K562 (cell line): ENCODE results near the gene ERP27. TPM values are rescaled to one million over a fixed set of nuclear protein-coding genes. Genes with fewer than 3 reads are reported as not detected.

Experiments
- ATAC-seq: fragments of 200-7000 bp; cut with Tn5 transposase; 3 replicates; pipeline ENCODE4 v1.9.1; 2020; ENCODE audit warnings: moderate library complexity
- BruUV-seq: library from RNA; stranded (reverse); fragments of 400-500 nt; replicated peaks from 2 replicates; lab custom pipeline; 2021; lab: Mats Ljungman, UMichigan
- CTCF ChIA-PET: fragments of 300-600 bp; formaldehyde crosslinking; extraction: SDS; loops from one replicate; lab custom pipeline; 2021; ENCODE audit warnings: low intra/inter-chr PET ratio; lab: Yijun Ruan, JAX
- POLR2A ChIA-PET: fragments of 300-600, 350-650 bp; sonication (Branson Sonifier 250); formaldehyde crosslinking; extraction: SDS; loops from one replicate; lab custom pipeline; 2021; ENCODE audit warnings: antibody characterized with exemption, inconsistent platforms; lab: Yijun Ruan, JAX
- DNase-seq, 4 experiments: peaks; one replicate each; pipeline versions ENCODE4 v3.0.0 to v3.0.0-alpha.2; 2011 to 2018; ENCODE audit warnings: low spot score in 3 of 4, mixed read lengths in 3 of 4; ENCODE audit errors: extremely low read depth in 1 of 4
- FAIRE-seq: peaks from 2 replicates; lab custom pipeline; 2011; peaks lifted over from hg19 to GRCh38; lab: Jason Lieb, UNC
- H2AFZ ChIP-seq: 2 replicates; pipeline ENCODE4 v1.6.0; 2011; ENCODE audit warnings: low read depth, low read length, control low read depth, inconsistent platforms
- H3K27ac ChIP-seq: fragments of 200-600 bp; 3 replicates; pipeline ENCODE4 v1.8.0; 2011; ENCODE audit warnings: low read depth, mild to moderate bottlenecking, control low read depth, inconsistent platforms, low read length, moderate library complexity, mixed read lengths; ENCODE audit errors: extremely low read depth
- H3K27me3 ChIP-seq, 2 experiments: fragments of 300-600 bp in 1 of 2; 2 replicates in 1 of 2; 3 replicates in 1 of 2; pipeline versions ENCODE4 v1.6.0 to v1.8.0; 2011; ENCODE audit warnings: inconsistent platforms in 2 of 2, low read length in 2 of 2, mild to moderate bottlenecking in 1 of 2, mixed read lengths in 1 of 2, moderate library complexity in 1 of 2; ENCODE audit not compliant: control insufficient read depth in 2 of 2, insufficient read depth in 2 of 2
- H3K36me3 ChIP-seq: fragments of 300-600 bp; 3 replicates; pipeline ENCODE4 v1.8.0; 2011; ENCODE audit warnings: mild to moderate bottlenecking, low read length, inconsistent platforms; ENCODE audit not compliant: control insufficient read depth, insufficient read depth
- H3K4me1 ChIP-seq, 2 experiments: fragments of 200-600 bp in 1 of 2; replicated peaks in 1 of 2; 2 replicates in 1 of 2; 3 replicates in 1 of 2; pipeline versions ENCODE4 v1.5.1 to v1.8.0; 2011; ENCODE audit warnings: inconsistent platforms in 2 of 2, low read length in 2 of 2, mild to moderate bottlenecking in 1 of 2, mixed read lengths in 1 of 2, moderate library complexity in 1 of 2; ENCODE audit not compliant: control insufficient read depth in 2 of 2, insufficient read depth in 2 of 2
- H3K4me2 ChIP-seq: 2 replicates; pipeline ENCODE4 v1.6.1; 2011; ENCODE audit warnings: low read length, control low read depth, inconsistent platforms, mixed read lengths; ENCODE audit not compliant: insufficient read depth
- H3K4me3 ChIP-seq: fragments of 200-600 bp; sonication (generic), shearing (Covaris generic); 2 replicates; pipeline ENCODE4 v1.5.1; 2016; ENCODE audit warnings: control low read depth, inconsistent platforms
- H3K79me2 ChIP-seq: fragments of 200-600 bp; 3 replicates; pipeline ENCODE4 v1.8.0; 2011; ENCODE audit warnings: low read length, inconsistent platforms; ENCODE audit not compliant: control insufficient read depth, insufficient read depth
- H3K9ac ChIP-seq, 2 experiments: 2 replicates each; pipeline versions ENCODE4 v1.6.0 to v1.6.1; 2011; ENCODE audit warnings: low read depth in 2 of 2, low read length in 2 of 2, control low read depth in 1 of 2, inconsistent platforms in 1 of 2, mild to moderate bottlenecking in 1 of 2, mixed read lengths in 1 of 2; ENCODE audit not compliant: insufficient read depth in 1 of 2
- H3K9me1 ChIP-seq: one replicate; pipeline ENCODE4 v1.6.0; 2011; ENCODE audit warnings: inconsistent platforms, mild to moderate bottlenecking, low read length, moderate library complexity; ENCODE audit not compliant: control insufficient read depth, insufficient read depth
- H3K9me3 ChIP-seq: replicated peaks from 2 replicates; pipeline ENCODE4 v1.5.1; 2011; ENCODE audit warnings: low read depth, low read length, inconsistent platforms; ENCODE audit not compliant: control insufficient read depth, insufficient read depth
- H4K20me1 ChIP-seq: replicated peaks from 2 replicates; pipeline ENCODE4 v1.6.1; 2011; ENCODE audit warnings: low read length, inconsistent platforms, mixed read lengths; ENCODE audit not compliant: control insufficient read depth, insufficient read depth
- GTF2A2 ChIP-seq: IDR thresholded peaks from 2 replicates; pipeline ENCODE4 v1.6.1; 2016; ENCODE audit warnings: mild to moderate bottlenecking, missing genetic modification characterization, missing compliant biosample characterization
- KLF1 ChIP-seq: fragments of 450-650 bp; IDR thresholded peaks from 2 replicates; pipeline ENCODE4 v1.6.1; 2016; ENCODE audit warnings: missing genetic modification characterization, missing compliant biosample characterization
- MCM7 ChIP-seq, 2 experiments: fragments of 450-650 bp; IDR thresholded peaks; 2 replicates each; pipeline ENCODE4 v1.6.1; 2016 to 2018
- NCOA2 ChIP-seq, 2 experiments: fragments of 450-650 bp; IDR thresholded peaks; 2 replicates each; pipeline ENCODE4 v1.6.1; 2018; ENCODE audit warnings: mild to moderate bottlenecking in 2 of 2, moderate library complexity in 1 of 2; ENCODE audit not compliant: partially characterized antibody in 2 of 2
- NFATC3 ChIP-seq: fragments of 450-650 bp; IDR thresholded peaks from 2 replicates; pipeline ENCODE4 v1.6.1; 2017; ENCODE audit warnings: mild to moderate bottlenecking
- RBBP5 ChIP-seq: fragments of 200-600 bp; sonication (generic); IDR thresholded peaks from 2 replicates; pipeline ENCODE4 v1.6.1; 2012; ENCODE audit warnings: borderline replicate concordance, mild to moderate bottlenecking, low read length, control low read depth, inconsistent platforms; ENCODE audit not compliant: insufficient read depth, poor library complexity, severe bottlenecking
- SETDB1 ChIP-seq: IDR thresholded peaks from one replicate; pipeline ENCODE4 v1.6.1; 2012; ENCODE audit warnings: low read length, control low read depth, inconsistent platforms
- STAT5A ChIP-seq: IDR thresholded peaks from 2 replicates; pipeline ENCODE4 v1.6.1; 2012; ENCODE audit warnings: low read length, inconsistent platforms, borderline replicate concordance
- WGBS: fragments of 100-300 bp; shearing (Covaris generic); methylation state at CpG from one replicate; pipeline ENCODE4 v1.1.6; 2016; ENCODE audit warnings: low coverage, mixed read lengths; ENCODE audit not compliant: insufficient coverage; ENCODE audit errors: missing lambda C conversion rate; 5-methylcytosine and 5-hydroxymethylcytosine counted together
- in situ Hi-C: fragments of 300-500 bp; cut with MboI; formaldehyde crosslinking; loops from 4 replicates; pipeline ENCODE4 v1.15.0; 2018; ENCODE audit warnings: inconsistent platforms, mixed read lengths
- intact Hi-C: fragments of 100-400 bp; cut with micrococcal nuclease; formaldehyde crosslinking; loops from 2 replicates; pipeline ENCODE4 v1.14.2; 2022
- polyA plus RNA-seq, 8 experiments: library from polyadenylated mRNA; depleted of rRNA in 4 of 8; stranded (reverse) in 5 of 8; unstranded in 3 of 8; fragments of >200 nt; fragmentation: Nextera tagmentation in 2 of 8; fragmentation: Illumina TruSeq in 1 of 8; extraction: Ambion mirVana in 2 of 8; extraction: Trizol in 1 of 8; gene quantifications; 2 replicates each; pipeline versions ENCODE4 v1.2.1 to v1.2.3, GENCODE V29; 2011 to 2014; ENCODE audit warnings: inconsistent platforms in 1 of 8, missing spikeins in 1 of 8
- total RNA-seq, 7 experiments: library from RNA; depleted of rRNA in 6 of 7; stranded (reverse); fragments of >200 nt in 6 of 7; fragmentation: Illumina TruSeq in 2 of 7; extraction: Trizol in 2 of 7; gene quantifications; 2 replicates each; pipeline versions ENCODE4 v1.2.1 to v1.2.3, GENCODE V29; 2011 to 2021; ENCODE audit warnings: low replicate concordance in 1 of 7
- TF ChIP-seq, protein P1 (sequence below): fragments of 250-450 bp; sonication (Bioruptor Pico); IDR thresholded peaks from 2 replicates; pipeline ENCODE4 v1.8.0; 2021; ENCODE audit warnings: borderline replicate concordance, mild to moderate bottlenecking, moderate library complexity; ENCODE audit not compliant: poor library complexity, severe bottlenecking
- TF ChIP-seq, protein P2 (sequence below): fragments of 250-450 bp; sonication (Bioruptor Pico); IDR thresholded peaks from 2 replicates; pipeline ENCODE4 v1.5.0; 2022; ENCODE audit warnings: mild to moderate bottlenecking
- TF ChIP-seq, protein P3 (sequence below): sonication (generic); formaldehyde crosslinking; IDR thresholded peaks from 2 replicates; pipeline ENCODE4 v1.8.0; 2023; ENCODE audit warnings: mild to moderate bottlenecking, missing genetic modification reagents
- TF ChIP-seq, protein P4 (sequence below): sonication (generic); formaldehyde crosslinking; IDR thresholded peaks from 2 replicates; pipeline ENCODE4 v1.8.0; 2022; ENCODE audit warnings: missing genetic modification reagents, mild to moderate bottlenecking, borderline replicate concordance

ERP27 gene
- total and polyA plus RNA-seq, 9 of the 15 experiments (the other 6 are each of a cell fraction or from before 2014, with no cell fraction given): 0.07 to 0.27 (median 0.11) TPM; not detected in 6

- Histone ChIP-seq H3K4me1 (no peaks in the 10 kb centered on the region; a peak in 2 of 5 replicates), H3K9ac (no peak overlapping the region), H4K20me1 (no peaks in the 10 kb centered on the region), H3K9me3 (no peaks in the 10 kb centered on the region), H3K36me3 (no peaks in the 10 kb centered on the region), H3K9me1 (no peaks in the 10 kb centered on the region), H3K79me2 (no peaks in the 10 kb centered on the region), H3K27me3 (no peaks in the 10 kb centered on the region), H3K4me2 (no peak overlapping the region), H3K4me3 (no peak overlapping the region), H3K27ac (no peak overlapping the region), H2AFZ (no peak overlapping the region)
- no TSS peak for BruUV-seq
- in situ Hi-C loops: loop anchor here (25.0 kb wide), 1 partner anchor 745 kb away; no protein-coding TSS in a partner anchor
- no peak for DNase-seq
- 53% methylated on average over 4 of the region's 5 CpGs for WGBS
- ChIA-PET POLR2A (no interaction called here), CTCF (no interaction called here)
- ATAC-seq: no peak
- intact Hi-C loops: no loop called here
- no peak for FAIRE-seq
- TF ChIP-seq, protein P1, sequence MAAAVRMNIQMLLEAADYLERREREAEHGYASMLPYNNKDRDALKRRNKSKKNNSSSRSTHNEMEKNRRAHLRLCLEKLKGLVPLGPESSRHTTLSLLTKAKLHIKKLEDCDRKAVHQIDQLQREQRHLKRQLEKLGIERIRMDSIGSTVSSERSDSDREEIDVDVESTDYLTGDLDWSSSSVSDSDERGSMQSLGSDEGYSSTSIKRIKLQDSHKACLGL (CRISPR knock-in tag): no peak
- TF ChIP-seq, protein P2, sequence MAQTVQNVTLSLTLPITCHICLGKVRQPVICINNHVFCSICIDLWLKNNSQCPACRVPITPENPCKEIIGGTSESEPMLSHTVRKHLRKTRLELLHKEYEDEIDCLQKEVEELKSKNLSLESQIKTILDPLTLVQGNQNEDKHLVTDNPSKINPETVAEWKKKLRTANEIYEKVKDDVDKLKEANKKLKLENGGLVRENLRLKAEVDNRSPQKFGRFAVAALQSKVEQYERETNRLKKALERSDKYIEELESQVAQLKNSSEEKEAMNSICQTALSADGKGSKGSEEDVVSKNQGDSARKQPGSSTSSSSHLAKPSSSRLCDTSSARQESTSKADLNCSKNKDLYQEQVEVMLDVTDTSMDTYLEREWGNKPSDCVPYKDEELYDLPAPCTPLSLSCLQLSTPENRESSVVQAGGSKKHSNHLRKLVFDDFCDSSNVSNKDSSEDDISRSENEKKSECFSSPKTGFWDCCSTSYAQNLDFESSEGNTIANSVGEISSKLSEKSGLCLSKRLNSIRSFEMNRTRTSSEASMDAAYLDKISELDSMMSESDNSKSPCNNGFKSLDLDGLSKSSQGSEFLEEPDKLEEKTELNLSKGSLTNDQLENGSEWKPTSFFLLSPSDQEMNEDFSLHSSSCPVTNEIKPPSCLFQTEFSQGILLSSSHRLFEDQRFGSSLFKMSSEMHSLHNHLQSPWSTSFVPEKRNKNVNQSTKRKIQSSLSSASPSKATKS (CRISPR knock-in tag): no peak
- no peak for TF ChIP-seq MCM7 (IDR thresholded peaks at IDR 0.05)
- no peak for TF ChIP-seq NCOA2 (IDR thresholded peaks at IDR 0.05; ENCODE audit: partially characterized antibody in 2 of 2)
- TF ChIP-seq KLF1 (tag): no peak
- TF ChIP-seq, protein P3, sequence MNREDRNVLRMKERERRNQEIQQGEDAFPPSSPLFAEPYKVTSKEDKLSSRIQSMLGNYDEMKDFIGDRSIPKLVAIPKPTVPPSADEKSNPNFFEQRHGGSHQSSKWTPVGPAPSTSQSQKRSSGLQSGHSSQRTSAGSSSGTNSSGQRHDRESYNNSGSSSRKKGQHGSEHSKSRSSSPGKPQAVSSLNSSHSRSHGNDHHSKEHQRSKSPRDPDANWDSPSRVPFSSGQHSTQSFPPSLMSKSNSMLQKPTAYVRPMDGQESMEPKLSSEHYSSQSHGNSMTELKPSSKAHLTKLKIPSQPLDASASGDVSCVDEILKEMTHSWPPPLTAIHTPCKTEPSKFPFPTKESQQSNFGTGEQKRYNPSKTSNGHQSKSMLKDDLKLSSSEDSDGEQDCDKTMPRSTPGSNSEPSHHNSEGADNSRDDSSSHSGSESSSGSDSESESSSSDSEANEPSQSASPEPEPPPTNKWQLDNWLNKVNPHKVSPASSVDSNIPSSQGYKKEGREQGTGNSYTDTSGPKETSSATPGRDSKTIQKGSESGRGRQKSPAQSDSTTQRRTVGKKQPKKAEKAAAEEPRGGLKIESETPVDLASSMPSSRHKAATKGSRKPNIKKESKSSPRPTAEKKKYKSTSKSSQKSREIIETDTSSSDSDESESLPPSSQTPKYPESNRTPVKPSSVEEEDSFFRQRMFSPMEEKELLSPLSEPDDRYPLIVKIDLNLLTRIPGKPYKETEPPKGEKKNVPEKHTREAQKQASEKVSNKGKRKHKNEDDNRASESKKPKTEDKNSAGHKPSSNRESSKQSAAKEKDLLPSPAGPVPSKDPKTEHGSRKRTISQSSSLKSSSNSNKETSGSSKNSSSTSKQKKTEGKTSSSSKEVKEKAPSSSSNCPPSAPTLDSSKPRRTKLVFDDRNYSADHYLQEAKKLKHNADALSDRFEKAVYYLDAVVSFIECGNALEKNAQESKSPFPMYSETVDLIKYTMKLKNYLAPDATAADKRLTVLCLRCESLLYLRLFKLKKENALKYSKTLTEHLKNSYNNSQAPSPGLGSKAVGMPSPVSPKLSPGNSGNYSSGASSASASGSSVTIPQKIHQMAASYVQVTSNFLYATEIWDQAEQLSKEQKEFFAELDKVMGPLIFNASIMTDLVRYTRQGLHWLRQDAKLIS: no peak
- TF ChIP-seq NFATC3: no peak
- TF ChIP-seq GTF2A2 (tag): no peak
- TF ChIP-seq, protein P4, sequence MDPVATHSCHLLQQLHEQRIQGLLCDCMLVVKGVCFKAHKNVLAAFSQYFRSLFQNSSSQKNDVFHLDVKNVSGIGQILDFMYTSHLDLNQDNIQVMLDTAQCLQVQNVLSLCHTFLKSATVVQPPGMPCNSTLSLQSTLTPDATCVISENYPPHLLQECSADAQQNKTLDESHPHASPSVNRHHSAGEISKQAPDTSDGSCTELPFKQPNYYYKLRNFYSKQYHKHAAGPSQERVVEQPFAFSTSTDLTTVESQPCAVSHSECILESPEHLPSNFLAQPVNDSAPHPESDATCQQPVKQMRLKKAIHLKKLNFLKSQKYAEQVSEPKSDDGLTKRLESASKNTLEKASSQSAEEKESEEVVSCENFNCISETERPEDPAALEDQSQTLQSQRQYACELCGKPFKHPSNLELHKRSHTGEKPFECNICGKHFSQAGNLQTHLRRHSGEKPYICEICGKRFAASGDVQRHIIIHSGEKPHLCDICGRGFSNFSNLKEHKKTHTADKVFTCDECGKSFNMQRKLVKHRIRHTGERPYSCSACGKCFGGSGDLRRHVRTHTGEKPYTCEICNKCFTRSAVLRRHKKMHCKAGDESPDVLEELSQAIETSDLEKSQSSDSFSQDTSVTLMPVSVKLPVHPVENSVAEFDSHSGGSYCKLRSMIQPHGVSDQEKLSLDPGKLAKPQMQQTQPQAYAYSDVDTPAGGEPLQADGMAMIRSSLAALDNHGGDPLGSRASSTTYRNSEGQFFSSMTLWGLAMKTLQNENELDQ: no peak
- no peak for TF ChIP-seq STAT5A
- TF ChIP-seq RBBP5: no peak
- TF ChIP-seq SETDB1: no peak
Observed at GRCh38 chr12:14957551-14958168, 19.3 kb upstream of the ERP27 start.
